Measurements from ENCODE around the gene OGFRL1. TPM values are rescaled to one million over a fixed set of nuclear protein-coding genes. Genes with fewer than 3 reads are reported as not detected.

Gene OGFRL1
- total RNA-seq, 1 experiment from 2014 or later = 10.3 TPM

GRCh38 chr6:71254323-71254722 lies 34.3 kb upstream of the OGFRL1 start (continued):
- TF ChIP-seq POLR2AphosphoS5 (IDR thresholded peaks at IDR 0.05; ENCODE audit: low read depth, low read length) (no peak), EGR1 (IDR thresholded peaks at IDR 0.05; ENCODE audit: low read depth) (no peak), FOSL1 (IDR thresholded peaks at IDR 0.05; ENCODE audit: low read depth) (no peak), ZNF274 (IDR thresholded peaks at IDR 0.05; ENCODE audit: low read depth, low read length) (no peak)
- TF ChIP-seq, protein P1, sequence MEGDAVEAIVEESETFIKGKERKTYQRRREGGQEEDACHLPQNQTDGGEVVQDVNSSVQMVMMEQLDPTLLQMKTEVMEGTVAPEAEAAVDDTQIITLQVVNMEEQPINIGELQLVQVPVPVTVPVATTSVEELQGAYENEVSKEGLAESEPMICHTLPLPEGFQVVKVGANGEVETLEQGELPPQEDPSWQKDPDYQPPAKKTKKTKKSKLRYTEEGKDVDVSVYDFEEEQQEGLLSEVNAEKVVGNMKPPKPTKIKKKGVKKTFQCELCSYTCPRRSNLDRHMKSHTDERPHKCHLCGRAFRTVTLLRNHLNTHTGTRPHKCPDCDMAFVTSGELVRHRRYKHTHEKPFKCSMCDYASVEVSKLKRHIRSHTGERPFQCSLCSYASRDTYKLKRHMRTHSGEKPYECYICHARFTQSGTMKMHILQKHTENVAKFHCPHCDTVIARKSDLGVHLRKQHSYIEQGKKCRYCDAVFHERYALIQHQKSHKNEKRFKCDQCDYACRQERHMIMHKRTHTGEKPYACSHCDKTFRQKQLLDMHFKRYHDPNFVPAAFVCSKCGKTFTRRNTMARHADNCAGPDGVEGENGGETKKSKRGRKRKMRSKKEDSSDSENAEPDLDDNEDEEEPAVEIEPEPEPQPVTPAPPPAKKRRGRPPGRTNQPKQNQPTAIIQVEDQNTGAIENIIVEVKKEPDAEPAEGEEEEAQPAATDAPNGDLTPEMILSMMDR (IDR thresholded peaks at IDR 0.05 in 2 of 3, conservative IDR thresholded peaks at IDR 0.05 in 1 of 3; ENCODE audit: borderline replicate concordance in 1 of 3, insufficient read depth in 1 of 3, low read depth in 2 of 3, low read length in 2 of 3) = no peak

DNA sequence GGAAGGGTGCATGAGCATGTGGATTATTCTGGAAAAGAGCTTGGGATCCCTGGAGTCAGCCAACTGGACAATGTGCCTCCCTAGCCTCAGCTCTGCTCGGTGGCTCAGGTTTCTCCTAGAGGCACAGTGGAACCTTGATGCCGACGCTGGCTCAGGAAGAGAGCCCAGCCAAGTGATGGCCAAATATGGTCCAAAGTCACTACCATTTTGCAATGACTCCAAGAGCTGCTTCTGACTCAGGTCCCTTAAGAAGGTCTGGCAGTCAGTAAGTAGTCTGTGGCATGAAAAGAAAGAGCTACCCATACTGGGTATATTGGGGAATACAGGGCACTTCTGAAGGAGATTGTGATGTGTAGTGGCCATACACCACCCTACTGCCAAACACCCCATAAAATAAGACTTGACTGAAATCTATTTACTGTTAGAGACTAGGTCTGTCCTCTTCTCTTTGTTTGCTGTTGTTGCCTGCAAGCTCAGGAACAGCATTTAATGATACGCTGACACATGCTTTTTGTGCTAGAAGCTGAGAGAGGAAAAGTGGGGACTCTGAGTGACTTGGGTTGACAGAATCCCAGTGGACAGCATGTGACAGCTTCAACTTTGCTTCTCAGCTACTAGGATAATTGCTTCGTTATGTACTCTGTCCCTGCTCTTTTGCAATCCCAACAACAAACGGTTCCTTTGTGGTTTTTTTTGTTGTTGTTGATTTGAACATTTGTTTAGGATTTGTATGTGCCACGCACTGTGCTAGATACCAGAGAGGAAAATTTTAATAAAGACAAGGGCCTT lies 30.3 kb upstream of the OGFRL1 start:
- Histone ChIP-seq H3K9me2 (ENCODE audit: insufficient read depth) (no peaks in the 10 kb centered on the region), H3K79me2 (ENCODE audit: insufficient read depth, low read length) (no peaks in the 10 kb centered on the region), H3K36me3 (ENCODE audit: control insufficient read depth in 1 of 2, insufficient read depth in 2 of 2, low read length in 2 of 2) (no peaks in the 10 kb centered on the region), H3K4me3 (replicated peaks in 1 of 2; ENCODE audit: low read depth in 1 of 2, low read length in 2 of 2) (no peak overlapping the region), H3K27ac (ENCODE audit: low read depth, low read length) (no peak overlapping the region), H3K9ac (ENCODE audit: low read length) (no peak overlapping the region), H2AFZ (ENCODE audit: low read depth, low read length, poor library complexity, severe bottlenecking) (no peak overlapping the region), H3K4me1 (ENCODE audit: control insufficient read depth in 1 of 2, insufficient read depth in 2 of 2, low read length in 2 of 2) (no peaks in the 10 kb centered on the region), H3K27me3 (ENCODE audit: insufficient read depth, low read length) (peaks cover 14% of the 10 kb centered on the region), H3K9me3 (ENCODE audit: control insufficient read depth in 1 of 2, insufficient read depth in 1 of 2, low read depth in 1 of 2, low read length in 2 of 2) (no peaks in the 10 kb centered on the region), H4K20me1 (ENCODE audit: insufficient read depth) (no peaks in the 10 kb centered on the region), H3K4me2 (ENCODE audit: low read length) (no peak overlapping the region)
- intact Hi-C loops (cut with micrococcal nuclease) = no loop called here
- TF ChIP-seq YY1 (IDR thresholded peaks at IDR 0.05; ENCODE audit: extremely low read depth, insufficient replicate concordance, low read depth, low read length) (no peak), ZFX (IDR thresholded peaks at IDR 0.05) (no peak)
- ChIA-PET CTCF (no interaction called here), POLR2A (no interaction called here), RAD21 (ENCODE audit: low non-redundant PET in 1 of 2, low total read pairs in 2 of 2, uncharacterized antibody in 2 of 2, unreplicated experiment in 2 of 2) (no interaction called here)
- no TSS peak for BruUV-seq (replicated peaks)
- ATAC-seq (no peak), DNase-seq (ENCODE audit: low read depth, low spot score) (no peak)

Data from HCT116 (cell line).